Thyroid gland (tissue), 4 donors: Measurements from ENCODE around the gene CRABP2. TPM values are rescaled to one million over a fixed set of nuclear protein-coding genes. Genes with fewer than 3 reads are reported as not detected.

Experiments
- DNase-seq, 2 donors: peaks; one replicate each; pipeline ENCODE4 v3.0.0-alpha.2; 2019
- H3K27ac ChIP-seq, 3 donors: fragments of 200-600 bp; sonication (generic); 1 replicate in 2 of 3; 2 replicates in 1 of 3; pipeline ENCODE4 v1.5.1; 2016 to 2019; ENCODE audit warnings: mild to moderate bottlenecking in 1 of 3, moderate library complexity in 1 of 3
- H3K27me3 ChIP-seq: fragments of 200-600 bp; sonication (generic); one replicate; pipeline ENCODE4 v1.5.1; 2019
- H3K36me3 ChIP-seq, 2 donors: fragments of 200-600 bp; sonication (generic); one replicate each; pipeline ENCODE4 v1.5.1; 2016 to 2019
- H3K4me1 ChIP-seq, 2 donors: fragments of 200-600 bp; sonication (generic); one replicate each; pipeline ENCODE4 v1.5.1; 2017 to 2019
- H3K4me3 ChIP-seq, 3 donors: fragments of 200-600 bp; sonication (generic); replicated peaks in 1 of 3; 1 replicate in 2 of 3; 2 replicates in 1 of 3; pipeline ENCODE4 v1.5.1; 2016; ENCODE audit warnings: mild to moderate bottlenecking in 1 of 3
- H3K9me3 ChIP-seq: fragments of 200-600 bp; sonication (generic); one replicate; pipeline ENCODE4 v1.5.1; 2017
- CTCF ChIP-seq, 6 experiments: fragments of 200-600 bp in 3 of 6; fragments of 450-650 bp in 3 of 6; sonication (generic) in 3 of 6; IDR thresholded peaks; one replicate each; pipeline ENCODE4 v1.5.1; 2016 to 2019; ENCODE audit warnings: antibody characterized with exemption in 6 of 6, mild to moderate bottlenecking in 2 of 6, inconsistent platforms in 1 of 6, moderate library complexity in 1 of 6
- POLR2A ChIP-seq, 2 donors: fragments of 450-650 bp; IDR thresholded peaks; one replicate each; pipeline ENCODE4 v1.6.1; 2017; ENCODE audit warnings: antibody characterized with exemption in 2 of 2, mild to moderate bottlenecking in 2 of 2, moderate library complexity in 1 of 2
- WGBS, 2 donors: methylation state at CpG; one replicate each; pipeline ENCODE4 v1.1.5; 2017; 5-methylcytosine and 5-hydroxymethylcytosine counted together
- intact Hi-C: fragments of 100-400 bp; cut with DNase I; formaldehyde crosslinking; loops from one replicate; pipeline ENCODE4 v1.15.1; 2023
- total RNA-seq, 4 donors: library from RNA; depleted of rRNA; stranded (reverse); fragments of >200 nt; gene quantifications; one replicate each; pipeline ENCODE4 v1.2.3, GENCODE V29; 2016

The CRABP2 gene
- total RNA-seq, 4 donors from 2014 or later, result 3.0 to 15.3 (median 4.5) TPM; not detected in 1

DNA sequence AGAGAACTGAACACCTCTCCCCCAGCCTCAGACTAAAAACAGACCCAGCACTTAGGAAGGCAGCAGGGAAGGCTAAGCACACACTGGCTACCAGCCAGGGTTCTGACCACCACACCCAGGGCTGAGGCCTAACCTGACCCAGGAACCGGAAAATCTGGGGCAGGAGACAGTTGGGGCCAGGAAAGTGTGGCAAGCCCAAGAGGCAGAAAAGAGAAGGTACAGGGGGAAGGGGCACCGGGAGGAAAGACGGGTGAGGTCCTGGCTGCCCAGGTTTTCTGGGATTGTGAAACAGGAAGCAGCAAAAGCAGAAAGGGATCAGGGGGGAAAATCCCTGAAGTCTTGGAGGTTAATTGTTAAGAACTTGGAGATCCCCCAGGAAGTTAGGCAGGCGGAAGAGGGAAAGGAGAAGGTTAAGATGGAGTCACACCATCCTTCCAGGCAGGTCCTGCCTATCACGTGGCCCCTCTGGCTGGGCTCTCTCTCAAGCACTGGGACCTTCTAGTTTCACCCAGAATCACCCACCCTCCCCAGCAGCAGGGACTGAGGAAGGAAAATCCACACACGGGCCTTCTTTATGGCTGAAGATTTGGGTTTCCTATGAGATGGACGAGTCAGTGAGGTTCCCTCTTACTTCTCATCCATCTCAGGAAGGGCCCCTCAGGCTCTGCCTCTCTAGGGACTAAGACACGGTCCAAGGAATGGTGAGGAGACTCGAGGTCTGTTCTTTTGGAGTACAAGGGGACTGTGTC, 43.5 kb upstream of the CRABP2 start:
- TF ChIP-seq CTCF (IDR thresholded peaks at IDR 0.05) (no peak), POLR2A (IDR thresholded peaks at IDR 0.05) (peak in 1 of 2 donors; percentile 53)
- Histone ChIP-seq H3K4me1 (peaks cover 50 to 54% of the 10 kb centered on the region in 2 donors), H3K4me3 (peak overlapping the region in 2 of 3 donors; percentile 19 to 99), H3K9me3 (no peaks in the 10 kb centered on the region), H3K36me3 (peaks cover 2 to 3% of the 10 kb centered on the region in 2 donors), H3K27me3 (no peaks in the 10 kb centered on the region), H3K27ac (peak overlapping the region; percentile 93 to 100 (median 99))
- DNase-seq, result peak; percentile 83 to 88
- WGBS, 2 donors, result 9% methylated on average over 9 of the region's 9 CpGs
- intact Hi-C loops, result no loop called here

GRCh38 chr1:156747742-156748669, 42.6 kb upstream of the CRABP2 start:
- H3K4me1 ChIP-seq, result peaks cover 48 to 50% of the 10 kb centered on the region in 2 donors
- intact Hi-C loops, result no loop called here
- peak overlapping the region; percentile 93 to 100 (median 99) for H3K27ac ChIP-seq
- TF ChIP-seq POLR2A (IDR thresholded peaks at IDR 0.05) (no peak), CTCF (IDR thresholded peaks at IDR 0.05) (no peak)
- no peaks in the 10 kb centered on the region for H3K27me3 ChIP-seq
- H3K36me3 ChIP-seq, result peaks cover 8 to 11% of the 10 kb centered on the region in 2 donors
- peak in 1 of 2 donors; percentile 2 for DNase-seq
- H3K9me3 ChIP-seq, result no peaks in the 10 kb centered on the region
- whole genome bisulfite sequencing, 2 donors, result 10 to 16% methylated on average over 8 of the region's 8 CpGs
- peak overlapping the region in 1 of 3 donors; percentile 99 for H3K4me3 ChIP-seq

- 0 to 6% methylated on average over 7 to 12 of the region's 29 CpGs for WGBS, 2 donors
- H3K27ac ChIP-seq, result peak overlapping the region; percentile 93 to 100 (median 99)
- H3K4me1 ChIP-seq, result peaks cover 42 to 46% of the 10 kb centered on the region in 2 donors
- H3K9me3 ChIP-seq, result no peaks in the 10 kb centered on the region
- intact Hi-C loops, result no loop called here
- H3K27me3 ChIP-seq, result no peaks in the 10 kb centered on the region
- TF ChIP-seq POLR2A (IDR thresholded peaks at IDR 0.05) (peak; percentile 21 to 68), CTCF (IDR thresholded peaks at IDR 0.05) (peak in 2 of 6 experiments; percentile 14 to 18)
- DNase-seq, result peak; percentile 97 to 98
- H3K36me3 ChIP-seq, result peaks cover 9 to 18% of the 10 kb centered on the region in 2 donors
- peak overlapping the region in 2 of 3 donors; percentile 17 to 99 for H3K4me3 ChIP-seq
These were observed 41.6 kb upstream of the CRABP2 start for GRCh38 chr1:156746728-156747631.

DNA sequence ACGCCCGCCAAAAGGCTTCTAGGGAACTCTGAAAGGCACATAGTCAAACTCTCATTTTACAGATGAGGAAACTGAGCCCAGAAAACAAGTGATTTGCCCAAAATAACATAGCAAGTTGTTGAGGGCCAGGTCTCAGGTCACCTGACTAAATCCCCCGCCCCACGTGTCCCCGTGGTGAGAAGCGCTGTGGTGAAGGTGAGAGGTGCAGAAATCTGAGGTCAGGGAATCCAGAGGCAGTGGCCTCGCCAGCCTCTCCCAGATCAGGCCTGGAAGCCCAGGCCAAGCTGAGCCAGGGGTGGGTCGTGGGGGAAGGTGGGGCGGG, 41.0 kb upstream of the CRABP2 start:
- WGBS, 2 donors, result 54 to 62% methylated on average over 7 to 9 of the region's 9 CpGs
- no peak for TF ChIP-seq CTCF (IDR thresholded peaks at IDR 0.05)
- TF ChIP-seq POLR2A (IDR thresholded peaks at IDR 0.05), result no peak
- H3K36me3 ChIP-seq, result peaks cover 9 to 18% of the 10 kb centered on the region in 2 donors
- H3K27ac ChIP-seq, result peak overlapping the region; percentile 93 to 100 (median 99)
- H3K4me3 ChIP-seq, result peak overlapping the region in 1 of 3 donors; percentile 99
- H3K9me3 ChIP-seq, result no peaks in the 10 kb centered on the region
- DNase-seq, result no peak
- H3K4me1 ChIP-seq, result peaks cover 47 to 52% of the 10 kb centered on the region in 2 donors
- H3K27me3 ChIP-seq, result no peaks in the 10 kb centered on the region
- intact Hi-C loops, result no loop called here
